ENCODE results near the gene RBM5. TPM values are rescaled to one million over a fixed set of nuclear protein-coding genes. Genes with fewer than 3 reads are reported as not detected.
"Not testable (repeated sequence)": the region's sequence is repeated elsewhere in the genome, so short reads cannot be mapped to it uniquely, and the experiment has no call there.

Gene RBM5
- 204 TPM for total RNA-seq

- peak; percentile 97 for DNase-seq
These were observed at the start of gene RBM5 for GRCh38 chr3:50088725-50089608. TSS of gene RBM5 (plus strand) at chr3:50088919. CDS start at chr3:50090435, 1,516 bp downstream.

GRCh38 chr3:50044976-50045375, 43.7 kb upstream of the RBM5 start:
- no peak for DNase-seq

DNA sequence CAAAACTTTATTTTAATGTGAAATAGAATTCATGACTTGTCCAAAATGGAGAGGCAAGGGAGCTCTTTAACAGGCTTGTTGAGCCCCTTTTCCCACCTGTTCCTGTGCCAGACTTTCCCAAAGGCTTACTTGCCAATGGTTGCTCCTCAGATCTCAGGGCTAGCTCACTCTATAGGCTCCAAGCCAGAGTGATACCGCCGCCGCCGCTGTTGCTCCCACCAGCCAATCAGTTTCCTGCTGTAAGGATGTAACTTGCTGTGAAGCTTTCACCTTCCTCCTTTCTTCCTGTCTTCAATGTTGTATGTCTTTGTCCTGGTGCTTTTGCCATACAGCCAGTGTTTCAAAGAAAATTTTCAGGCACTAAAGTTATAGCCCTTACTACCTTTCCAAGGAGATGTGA, 41.3 kb upstream of the RBM5 start:
- no peak for DNase-seq

DNA sequence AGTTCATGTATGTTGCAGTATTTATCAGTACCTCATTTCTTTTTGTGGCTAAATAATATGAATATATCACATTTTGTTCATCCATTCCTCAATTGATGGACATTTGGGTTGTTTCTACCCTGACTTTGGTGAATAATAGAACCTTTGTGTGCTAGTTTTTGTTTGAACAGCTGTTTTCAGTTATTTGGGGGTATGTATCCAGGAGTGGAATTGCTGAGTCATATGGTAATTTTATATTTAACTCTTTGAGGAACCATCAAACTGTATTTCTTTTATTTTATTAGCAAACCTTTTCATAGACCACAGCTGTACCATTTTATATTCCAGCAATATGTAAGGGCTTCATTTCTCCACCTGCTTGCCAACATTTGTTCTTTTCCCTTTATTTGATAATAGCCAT, 38.4 kb upstream of the RBM5 start:
- DNase-seq = peak; percentile 21

- DNase-seq = no peak
These were observed 31.0 kb upstream of the RBM5 start for GRCh38 chr3:50057756-50058155.

- no peak for DNase-seq
These were observed 20.6 kb upstream of the RBM5 start for GRCh38 chr3:50068134-50068533.

DNA sequence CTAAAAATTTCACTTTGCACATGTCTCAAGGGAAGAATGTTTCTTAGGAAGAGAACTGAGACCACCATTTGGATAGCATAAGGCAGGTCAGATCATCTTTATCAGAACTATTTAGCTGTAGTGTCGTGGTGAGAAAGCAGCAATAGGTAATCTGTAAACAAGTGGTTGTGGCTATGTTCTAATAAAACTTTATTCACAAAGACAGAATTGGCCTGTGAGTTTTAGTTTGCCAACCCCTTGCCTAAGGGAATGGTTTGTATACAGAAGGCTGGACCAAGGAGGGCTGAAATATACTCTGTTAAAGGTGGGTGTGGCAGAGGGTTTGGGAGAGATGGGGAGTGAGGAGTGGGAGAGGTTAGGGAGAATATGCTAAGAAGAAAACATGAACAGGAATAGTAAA, 10.6 kb upstream of the RBM5 start:
- DNase-seq = no peak

DNA sequence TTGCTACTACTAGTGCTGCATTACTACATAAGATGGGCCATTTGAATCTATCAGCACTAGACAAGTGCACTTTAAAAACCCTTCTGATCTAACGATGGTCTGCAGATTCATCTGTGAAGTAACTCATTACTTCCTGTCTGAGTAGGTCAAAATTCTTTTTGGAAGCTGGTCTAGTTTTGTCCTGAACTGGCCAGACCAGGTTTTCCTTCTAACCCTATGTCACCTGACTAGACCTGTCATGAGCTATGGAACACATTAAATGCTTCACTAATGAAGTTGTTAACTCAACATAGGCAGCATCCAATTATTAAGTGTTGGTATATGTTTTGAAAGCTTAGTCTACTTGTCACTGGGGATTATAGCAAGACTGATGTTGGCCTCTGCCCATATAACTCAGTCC, 10.1 kb upstream of the RBM5 start:
- DNase-seq = no peak

- DNase-seq = not testable (repeated sequence)
These were observed 3.8 kb upstream of the RBM5 start for GRCh38 chr3:50084951-50085350.

GRCh38 chr3:50089609-50089945, 858 bp downstream of the RBM5 start:
- DNase-seq = no peak

DNA sequence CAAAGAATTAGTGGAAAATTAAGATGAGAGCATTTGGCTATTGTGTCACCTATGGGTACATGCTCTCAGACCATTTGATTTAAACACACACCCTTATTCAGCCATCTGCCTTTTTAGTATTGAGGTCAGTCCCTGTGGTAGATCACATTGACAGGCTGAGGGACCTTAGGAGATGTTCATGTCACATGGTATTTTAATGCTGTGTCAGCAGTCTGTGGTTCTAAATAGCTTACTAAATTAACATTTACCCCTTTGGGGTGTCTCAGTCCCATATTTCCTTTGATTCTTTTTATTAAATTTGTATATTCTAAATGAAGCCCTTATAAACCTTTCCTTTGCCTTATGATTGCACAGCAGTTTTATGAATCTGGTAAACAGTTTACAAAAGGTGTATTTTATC, 2.3 kb downstream of the RBM5 start:
- DNase-seq = no peak

- no peak for DNase-seq
These were observed 6.8 kb downstream of the RBM5 start for GRCh38 chr3:50095352-50095998.

- DNase-seq = no peak
These were observed 11.7 kb downstream of the RBM5 start for GRCh38 chr3:50100386-50100785.

DNA sequence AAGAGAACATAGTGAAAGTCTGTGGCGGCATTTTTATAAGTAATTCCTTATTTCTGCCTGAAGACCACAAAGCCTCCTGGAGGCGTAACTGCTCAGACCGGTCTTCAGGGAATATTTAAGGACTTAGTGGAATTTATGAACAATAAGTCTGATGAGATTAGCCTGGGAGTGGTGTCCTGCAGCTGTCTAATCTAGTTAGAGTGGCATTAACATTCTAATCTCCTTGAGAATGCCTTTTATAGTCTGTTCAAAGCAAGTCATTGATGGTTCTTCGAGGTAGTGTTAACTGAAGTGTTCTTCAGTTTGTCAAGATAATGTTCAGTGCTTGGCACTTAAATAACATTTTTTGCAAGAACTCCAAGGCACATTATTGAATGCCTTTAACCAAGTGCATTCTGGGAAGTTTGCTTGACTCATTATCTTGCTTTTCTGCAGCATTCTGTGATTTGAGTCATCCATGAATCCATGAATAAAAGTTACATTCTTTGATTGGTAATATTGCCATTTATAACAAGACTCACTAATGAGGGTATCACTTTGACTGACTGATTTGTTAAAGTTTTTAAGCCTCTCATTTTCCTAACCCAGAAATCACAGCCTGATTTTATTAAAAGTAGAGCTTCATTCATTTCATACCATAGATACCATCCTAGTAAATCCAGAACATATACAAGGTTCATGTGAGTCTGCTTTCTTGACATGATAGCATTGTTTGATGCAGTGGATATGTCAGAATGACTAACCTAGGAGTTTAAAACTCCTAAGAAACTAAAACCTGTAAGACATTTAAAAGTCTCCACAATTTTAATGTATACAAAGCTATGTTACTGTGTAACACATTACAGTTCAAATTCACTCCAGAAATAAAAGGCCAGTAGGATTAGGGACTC, 12.5 kb downstream of the RBM5 start:
- DNase-seq = no peak

DNA sequence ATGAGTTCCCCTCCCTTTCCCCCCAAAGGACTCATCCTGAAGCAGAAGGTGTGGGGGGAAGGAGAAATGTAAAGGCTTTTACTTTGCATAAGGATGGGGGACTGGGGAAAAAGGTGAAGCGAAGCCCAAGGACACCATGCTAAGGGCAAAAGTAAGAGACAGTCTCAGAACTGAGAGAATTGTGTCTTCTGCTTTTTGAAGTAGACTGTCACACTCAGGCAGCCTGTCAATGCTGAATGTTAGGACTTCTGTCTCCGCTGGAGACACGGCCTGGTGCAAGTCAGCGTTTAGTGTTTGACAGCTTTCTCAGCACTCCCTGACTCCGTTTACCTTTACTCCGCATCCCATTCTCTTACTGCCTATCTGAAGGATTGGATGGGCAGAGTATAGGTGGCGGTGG, 13.8 kb downstream of the RBM5 start:
- no peak for DNase-seq

- no peak for DNase-seq
These were observed 23.0 kb downstream of the RBM5 start for GRCh38 chr3:50111757-50112156.

- DNase-seq = no peak
These were observed 23.7 kb downstream of the RBM5 start for GRCh38 chr3:50112462-50112861.

DNA sequence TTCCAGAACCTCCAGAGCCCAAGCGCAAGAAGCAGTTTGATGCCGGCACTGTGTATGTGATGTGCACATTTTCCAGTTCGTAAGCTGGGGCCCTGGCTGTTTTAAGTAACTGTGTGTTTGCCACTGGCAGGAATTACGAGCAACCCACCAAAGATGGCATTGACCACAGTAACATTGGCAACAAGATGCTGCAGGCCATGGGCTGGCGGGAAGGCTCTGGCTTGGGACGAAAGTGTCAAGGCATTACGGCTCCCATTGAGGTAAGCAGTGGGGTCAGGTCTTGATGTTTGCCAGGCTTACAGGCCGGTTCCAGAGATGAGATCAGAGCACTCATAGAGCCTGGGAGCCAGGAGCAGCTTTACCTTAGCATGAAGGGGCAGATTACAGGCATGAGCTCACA, 28.4 kb downstream of the RBM5 start:
- DNase-seq = no peak

GRCh38 chr3:50118237-50118636, 29.5 kb downstream of the RBM5 start:
- DNase-seq = no peak

DNA sequence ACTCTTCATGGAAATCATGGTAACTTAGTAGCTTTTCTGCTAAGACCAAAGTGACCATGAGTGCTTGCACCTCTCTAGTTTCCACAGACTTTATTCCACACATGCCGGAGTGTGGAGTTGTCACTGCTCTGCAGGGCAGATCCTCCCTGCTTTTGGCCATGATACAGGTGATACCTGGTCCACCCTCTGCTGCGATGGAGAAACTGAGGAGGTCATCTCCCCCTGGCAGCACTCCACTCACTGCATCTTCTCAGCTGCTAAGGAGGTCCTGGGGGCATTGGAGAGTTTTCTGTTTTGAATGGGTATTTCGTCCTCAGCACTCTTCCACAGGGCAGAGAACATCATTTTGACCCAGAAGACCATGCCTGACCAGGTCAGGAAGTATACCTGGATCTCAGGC, 31.1 kb downstream of the RBM5 start:
- DNase-seq = no peak

DNA sequence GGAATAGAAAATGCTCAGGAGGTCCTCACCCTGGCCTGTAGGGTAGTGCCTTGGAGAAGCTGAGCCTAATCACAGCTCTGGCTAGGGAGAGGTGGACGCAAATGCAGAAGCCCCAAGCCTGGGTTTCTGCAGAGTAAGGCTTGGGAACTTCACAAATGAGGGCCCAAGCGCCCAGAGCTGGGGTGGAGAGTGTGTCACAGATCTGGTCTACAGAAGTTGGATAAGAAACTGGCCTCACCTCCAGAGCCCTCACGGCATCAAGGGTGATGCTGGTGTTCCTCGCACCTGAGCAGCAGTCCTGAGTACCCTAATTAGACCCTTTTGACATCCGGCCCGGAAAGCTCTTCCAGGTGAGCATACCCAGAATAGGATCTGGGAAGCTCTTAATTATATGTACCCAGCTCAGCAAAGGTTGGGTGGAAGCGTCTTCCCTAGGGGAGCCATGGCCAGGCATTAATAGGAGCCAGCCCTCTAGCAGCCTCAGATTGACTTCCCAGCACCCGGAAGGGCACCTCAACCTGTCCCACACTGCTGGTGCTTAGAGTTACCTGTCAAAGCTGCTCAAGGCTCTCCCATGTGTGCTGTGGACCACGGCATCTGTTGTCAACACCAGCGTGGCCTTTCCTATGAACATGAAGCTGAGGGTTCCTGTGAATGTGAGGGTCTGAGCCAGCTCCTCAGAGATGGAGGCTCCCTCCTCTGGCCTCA, 31.8 kb downstream of the RBM5 start:
- DNase-seq = no peak

Measured in tongue (tissue), 2 donors.